Colonic mucosa (tissue), 4 donors: ENCODE measurements around the gene ADAP1. TPM values are rescaled to one million over a fixed set of nuclear protein-coding genes. Genes with fewer than 3 reads are reported as not detected.
"Not testable (repeated sequence)": the region's sequence is repeated elsewhere in the genome, so short reads cannot be mapped to it uniquely, and the experiment has no call there.

Experiments used
- DNase-seq: peaks from one replicate; pipeline ENCODE4 v3.0.0-alpha.2; 2020
- H3K27ac ChIP-seq: fragments of 200-600 bp; one replicate; pipeline ENCODE4 v1.8.0; 2021
- H3K27me3 ChIP-seq: fragments of 200-600 bp; one replicate; pipeline ENCODE4 v1.8.0; 2021
- H3K36me3 ChIP-seq: fragments of 200-600 bp; one replicate; pipeline ENCODE4 v1.8.0; 2021
- H3K4me1 ChIP-seq: fragments of 200-600 bp; one replicate; pipeline ENCODE4 v1.8.0; 2021; ENCODE audit warnings: mild to moderate bottlenecking
- H3K4me3 ChIP-seq: fragments of 200-600 bp; one replicate; pipeline ENCODE4 v1.8.0; 2021
- H3K9ac ChIP-seq, 2 donors: one replicate each; pipeline ENCODE4 v1.7.0; 2013; ENCODE audit warnings: control low read depth in 2 of 2, low read depth in 2 of 2, low read length in 2 of 2
- H3K9me3 ChIP-seq: fragments of 200-600 bp; one replicate; pipeline ENCODE4 v1.8.0; 2021
- intact Hi-C: fragments of 100-400 bp; cut with DNase I; formaldehyde crosslinking; loops from one replicate; pipeline ENCODE4 v1.14.1; 2022
- total RNA-seq, 2 donors: library from RNA; stranded (reverse); fragmentation: NEBNext Ultra II Directional in 1 of 2; extraction: Animal tissue kit (Norgen Biotek cat#: 25700) in 1 of 2; gene quantifications; one replicate each; pipeline ENCODE4 v1.2.1, GENCODE V29; 2021
- TF ChIP-seq, protein P1 (sequence below): fragments of 200-600 bp; IDR thresholded peaks from one replicate; pipeline ENCODE4 v1.8.0; 2022; ENCODE audit warnings: antibody characterized with exemption, mild to moderate bottlenecking
- donor health status: healthy.
- donor health status: DM: no; HTN: no; CAD: no.
- donor health status: DM: no; HTN: no; CAD: no.

Gene ADAP1, protein sequence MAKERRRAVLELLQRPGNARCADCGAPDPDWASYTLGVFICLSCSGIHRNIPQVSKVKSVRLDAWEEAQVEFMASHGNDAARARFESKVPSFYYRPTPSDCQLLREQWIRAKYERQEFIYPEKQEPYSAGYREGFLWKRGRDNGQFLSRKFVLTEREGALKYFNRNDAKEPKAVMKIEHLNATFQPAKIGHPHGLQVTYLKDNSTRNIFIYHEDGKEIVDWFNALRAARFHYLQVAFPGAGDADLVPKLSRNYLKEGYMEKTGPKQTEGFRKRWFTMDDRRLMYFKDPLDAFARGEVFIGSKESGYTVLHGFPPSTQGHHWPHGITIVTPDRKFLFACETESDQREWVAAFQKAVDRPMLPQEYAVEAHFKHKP
- 100 to 1,000 TPM; 107 to 201 TPM for total RNA-seq

DNA sequence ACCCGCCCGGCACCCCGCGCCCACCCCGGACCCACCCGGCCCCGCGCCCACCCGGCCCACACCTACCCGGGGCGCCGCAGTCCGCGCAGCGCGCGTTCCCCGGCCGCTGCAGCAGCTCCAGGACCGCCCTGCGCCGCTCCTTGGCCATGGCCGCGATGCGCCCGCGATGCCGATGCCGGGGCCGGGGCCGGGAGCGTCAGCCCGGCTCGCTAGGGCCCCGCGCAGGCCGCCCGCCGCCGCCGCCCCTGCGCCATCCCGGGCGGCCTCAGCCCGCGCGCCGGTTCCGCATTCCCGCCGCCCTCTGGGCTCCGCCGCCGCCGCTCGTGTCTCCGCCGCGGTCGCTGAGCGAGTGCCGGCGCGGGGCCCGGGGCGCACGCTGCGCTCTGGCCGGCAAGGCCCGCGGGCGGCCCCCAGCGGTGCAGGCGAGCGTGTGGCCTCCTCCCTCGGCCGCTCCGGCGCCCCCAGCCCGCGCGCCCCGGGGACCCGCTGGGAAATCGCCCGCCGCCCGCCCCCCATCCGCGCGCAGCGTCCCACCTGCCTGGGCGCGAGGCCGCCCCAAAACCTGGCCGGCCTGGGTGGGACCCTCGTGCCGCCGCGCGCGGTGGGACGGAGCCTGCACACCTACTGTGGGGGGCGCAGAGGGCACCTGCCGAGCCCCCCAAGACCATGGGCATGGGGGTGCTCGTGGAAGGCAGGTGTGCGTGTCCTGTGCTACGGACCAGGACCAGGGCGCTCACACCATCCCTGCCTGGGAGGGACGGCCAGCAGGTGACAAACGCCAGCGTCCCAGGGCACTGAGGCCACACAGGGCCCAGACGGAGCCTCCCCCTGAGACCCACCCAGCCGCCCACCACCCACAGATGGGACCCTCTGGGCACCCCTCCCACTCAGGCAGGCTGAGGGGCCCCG lies at the start of gene ADAP1:
ADAP1 (minus strand) TSS at position 351 of the 909 bp plus-strand sequence; CDS start at position 148, 203 bp downstream.
- TF ChIP-seq, protein P1, sequence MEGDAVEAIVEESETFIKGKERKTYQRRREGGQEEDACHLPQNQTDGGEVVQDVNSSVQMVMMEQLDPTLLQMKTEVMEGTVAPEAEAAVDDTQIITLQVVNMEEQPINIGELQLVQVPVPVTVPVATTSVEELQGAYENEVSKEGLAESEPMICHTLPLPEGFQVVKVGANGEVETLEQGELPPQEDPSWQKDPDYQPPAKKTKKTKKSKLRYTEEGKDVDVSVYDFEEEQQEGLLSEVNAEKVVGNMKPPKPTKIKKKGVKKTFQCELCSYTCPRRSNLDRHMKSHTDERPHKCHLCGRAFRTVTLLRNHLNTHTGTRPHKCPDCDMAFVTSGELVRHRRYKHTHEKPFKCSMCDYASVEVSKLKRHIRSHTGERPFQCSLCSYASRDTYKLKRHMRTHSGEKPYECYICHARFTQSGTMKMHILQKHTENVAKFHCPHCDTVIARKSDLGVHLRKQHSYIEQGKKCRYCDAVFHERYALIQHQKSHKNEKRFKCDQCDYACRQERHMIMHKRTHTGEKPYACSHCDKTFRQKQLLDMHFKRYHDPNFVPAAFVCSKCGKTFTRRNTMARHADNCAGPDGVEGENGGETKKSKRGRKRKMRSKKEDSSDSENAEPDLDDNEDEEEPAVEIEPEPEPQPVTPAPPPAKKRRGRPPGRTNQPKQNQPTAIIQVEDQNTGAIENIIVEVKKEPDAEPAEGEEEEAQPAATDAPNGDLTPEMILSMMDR: no peak
- intact Hi-C loops: loop anchor here (2.0 kb wide), 1 partner anchor 46 kb away; no protein-coding TSS in a partner anchor
- Histone ChIP-seq H3K4me1 (peaks cover 4% of the 10 kb centered on the region), H3K27me3 (no peaks in the 10 kb centered on the region), H3K9ac (peak within 1 kb of the TSS; percentile 79 to 86), H3K36me3 (no peaks in the 10 kb centered on the region), H3K4me3 (peak within 1 kb of the TSS; percentile 53), H3K9me3 (no peaks in the 10 kb centered on the region), H3K27ac (peak within 1 kb of the TSS; percentile 82)
- peak; percentile 51 for DNase-seq

DNA sequence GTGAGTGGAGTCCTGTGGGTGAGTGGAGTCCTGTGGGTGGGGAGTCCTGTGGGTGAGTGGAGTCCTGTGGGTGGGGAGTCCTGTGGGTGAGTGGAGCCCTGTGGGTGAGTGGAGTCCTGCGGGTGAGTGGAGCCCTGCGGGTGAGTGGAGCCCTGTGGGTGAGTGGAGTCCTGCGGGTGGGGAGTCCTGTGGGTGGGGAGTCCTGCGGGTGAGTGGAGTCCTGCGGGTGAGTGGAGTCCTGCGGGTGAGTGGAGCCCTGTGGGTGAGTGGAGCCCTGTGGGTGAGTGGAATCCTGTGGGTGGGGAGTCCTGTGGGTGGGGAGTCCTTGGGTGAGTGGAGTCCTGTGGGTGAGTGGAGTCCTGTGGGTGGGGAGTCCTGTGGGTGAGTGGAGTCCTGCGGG lies 48.0 kb upstream of the ADAP1 start:
- intact Hi-C loops, H3K9me3 ChIP-seq, DNase-seq, H3K4me3 ChIP-seq, H3K27me3 ChIP-seq, H3K4me1 ChIP-seq, H3K36me3 ChIP-seq, H3K27ac ChIP-seq, H3K9ac ChIP-seq: not testable (repeated sequence)

DNA sequence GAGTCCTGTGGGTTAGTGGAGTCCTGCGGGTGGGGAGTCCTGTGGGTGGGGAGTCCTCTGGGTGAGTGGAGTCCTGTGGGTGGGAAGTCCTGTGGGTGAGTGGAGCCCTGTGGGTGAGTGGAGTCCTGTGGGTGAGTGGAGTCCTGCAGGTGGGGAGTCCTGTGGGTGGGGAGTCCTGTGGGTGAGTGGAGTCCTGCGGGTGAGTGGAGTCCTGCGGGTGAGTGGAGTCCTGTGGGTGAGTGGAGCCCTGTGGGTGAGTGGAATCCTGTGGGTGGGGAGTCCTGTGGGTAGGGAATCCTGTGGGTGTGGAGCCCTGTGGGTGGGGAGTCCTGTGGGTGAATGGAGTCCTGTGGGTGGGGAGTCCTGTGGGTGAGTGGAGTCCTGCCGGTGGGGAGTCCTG lies 47.5 kb upstream of the ADAP1 start:
- intact Hi-C loops: not testable (repeated sequence)

DNA sequence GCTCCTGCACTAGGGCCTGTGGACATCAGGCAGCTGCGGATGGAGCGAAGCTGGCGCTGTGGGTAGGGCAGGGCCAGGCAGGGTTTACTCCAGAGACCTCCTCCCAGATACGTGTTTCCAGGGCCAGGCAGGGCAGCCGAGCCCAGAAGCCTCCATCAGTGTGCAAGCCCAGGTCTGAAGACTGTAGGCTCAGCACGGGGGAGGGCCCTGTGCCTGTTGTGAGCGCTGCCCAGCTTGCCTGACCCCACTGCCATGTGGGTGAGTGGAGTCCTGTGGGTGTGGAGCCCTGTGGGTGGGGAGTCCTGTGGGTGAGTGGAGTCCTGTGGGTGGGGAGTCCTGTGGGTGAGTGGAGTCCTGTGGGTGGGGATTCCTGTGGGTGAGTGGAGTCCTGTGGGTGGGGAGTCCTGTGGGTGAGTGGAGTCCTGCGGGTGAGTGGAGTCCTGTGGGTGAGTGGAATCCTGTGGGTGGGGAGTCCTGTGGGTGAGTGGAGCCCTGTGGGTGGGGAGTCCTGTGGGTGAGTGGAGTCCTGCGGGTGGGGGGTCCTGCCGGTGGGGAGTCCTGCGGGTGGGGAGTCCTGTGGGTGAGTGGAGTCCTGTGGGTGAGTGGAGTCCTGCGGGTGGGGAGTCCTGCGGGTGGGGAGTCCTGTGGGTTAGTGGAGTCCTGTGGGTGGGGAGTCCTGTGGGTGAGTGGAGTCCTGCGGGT lies 46.7 kb upstream of the ADAP1 start:
- H3K4me1 ChIP-seq, H3K27ac ChIP-seq, H3K4me3 ChIP-seq, intact Hi-C loops, H3K27me3 ChIP-seq, H3K36me3 ChIP-seq, H3K9me3 ChIP-seq, H3K9ac ChIP-seq, DNase-seq: not testable (repeated sequence)

More for the DNA sequence above, 47.5 kb upstream of the ADAP1 start:
- not testable (repeated sequence) for H3K4me3 ChIP-seq, H3K4me1 ChIP-seq, H3K9me3 ChIP-seq, H3K27me3 ChIP-seq, H3K27ac ChIP-seq, DNase-seq, H3K36me3 ChIP-seq, H3K9ac ChIP-seq

DNA sequence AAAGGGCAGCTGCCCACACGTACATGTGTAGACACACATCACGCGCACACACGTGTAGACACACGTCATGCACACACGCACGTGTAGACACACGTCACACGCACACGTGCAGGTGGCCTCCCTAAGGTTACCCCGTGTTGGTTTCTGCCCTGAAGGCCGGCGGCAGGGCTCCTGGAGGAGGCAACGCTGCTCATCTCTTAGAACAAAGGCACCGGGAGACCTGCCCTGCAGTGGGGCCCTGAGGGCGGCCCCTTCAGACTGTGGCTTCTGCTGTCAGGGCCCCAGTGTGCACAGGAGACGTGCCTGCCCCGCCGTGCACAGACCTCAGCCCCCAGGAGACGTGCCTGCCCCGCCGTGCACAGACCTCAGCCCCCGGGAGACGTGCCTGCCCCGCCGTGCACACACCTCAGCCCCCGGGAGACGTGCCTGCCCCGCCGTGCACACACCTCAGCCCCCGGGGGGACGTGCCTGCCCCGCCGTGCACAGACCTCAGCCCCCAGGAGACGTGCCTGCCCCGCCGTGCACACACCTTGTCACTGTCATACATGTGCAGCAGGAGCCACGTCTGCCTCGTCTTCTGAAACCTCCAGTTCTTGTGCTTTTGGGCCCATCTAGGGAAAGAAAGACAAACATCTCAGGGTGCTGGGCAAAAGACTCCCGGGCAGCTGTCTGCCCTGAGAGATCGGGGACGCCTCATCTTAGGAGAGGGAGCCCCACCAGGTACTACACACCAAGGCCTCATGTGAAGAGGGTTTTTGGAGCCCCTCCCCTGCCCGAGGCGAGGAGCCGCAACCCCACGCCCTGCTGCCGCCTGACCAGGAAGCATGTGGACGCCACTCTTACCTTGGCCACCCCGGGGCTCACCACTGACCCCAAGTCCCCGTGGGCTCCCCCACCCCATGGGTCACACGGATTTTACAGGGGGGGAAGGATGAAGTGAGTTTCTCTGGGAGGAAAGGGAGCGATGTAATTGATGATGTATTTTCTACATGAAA lies 45.8 kb upstream of the ADAP1 start:
- no peak for DNase-seq
- Histone ChIP-seq H3K4me1 (no peaks in the 10 kb centered on the region), H3K9ac (no peak overlapping the region), H3K9me3 (no peaks in the 10 kb centered on the region), H3K27me3 (no peaks in the 10 kb centered on the region), H3K4me3 (no peak overlapping the region), H3K27ac (no peak overlapping the region), H3K36me3 (no peaks in the 10 kb centered on the region)
- TF ChIP-seq, protein P1: no peak
- intact Hi-C loops: no loop called here

DNA sequence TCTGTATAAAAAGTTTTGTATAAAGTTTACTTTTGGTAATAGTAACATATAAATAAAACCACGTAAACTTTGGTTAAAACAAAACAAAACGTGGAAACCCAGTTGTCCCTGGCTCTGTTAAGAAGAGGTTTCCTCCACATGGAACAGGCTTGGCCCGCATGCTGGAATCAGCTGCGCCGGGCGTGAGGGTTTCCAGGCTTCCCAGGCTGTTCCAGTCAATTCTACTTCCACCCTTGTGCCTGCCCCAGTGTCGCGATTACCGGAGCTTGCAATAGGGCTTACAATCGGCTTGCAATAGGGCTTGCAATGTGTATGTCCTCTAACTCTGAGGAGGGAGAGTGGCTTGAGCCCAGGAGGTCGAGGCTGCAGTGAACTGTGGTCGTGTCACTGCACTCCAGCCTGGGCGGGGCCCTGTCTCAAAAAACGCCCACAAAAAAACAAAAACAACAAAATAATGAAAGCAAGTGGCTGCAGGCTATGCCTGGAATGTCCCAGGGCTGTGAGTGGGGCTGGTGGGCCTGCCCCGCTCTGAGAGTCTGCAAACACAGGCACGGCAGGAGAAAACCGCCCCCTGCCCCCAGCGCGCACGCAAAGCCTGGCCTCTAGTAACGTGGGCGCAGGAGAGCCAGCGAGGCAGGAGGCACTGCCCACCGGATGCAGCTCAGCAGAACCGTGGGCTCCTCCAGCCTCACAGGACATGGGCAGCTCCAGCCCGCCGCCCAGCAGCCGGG lies 44.8 kb upstream of the ADAP1 start:
- DNase-seq: no peak
- no peak overlapping the region for H3K9ac ChIP-seq
- TF ChIP-seq, protein P1: no peak
- H3K4me3 ChIP-seq: no peak overlapping the region
- intact Hi-C loops: no loop called here
- no peak overlapping the region for H3K27ac ChIP-seq
- no peaks in the 10 kb centered on the region for H3K36me3 ChIP-seq
- H3K9me3 ChIP-seq: no peaks in the 10 kb centered on the region
- no peaks in the 10 kb centered on the region for H3K4me1 ChIP-seq
- H3K27me3 ChIP-seq: no peaks in the 10 kb centered on the region
